Mesenteric fat pad (tissue), 1 donor: ENCODE measurements around the gene TP53I11. TPM values are rescaled to one million over a fixed set of nuclear protein-coding genes. Genes with fewer than 3 reads are reported as not detected.

ENCODE experiments used
- DNase-seq: peaks from one replicate; pipeline ENCODE4 v3.0.0-alpha.2; 2020; ENCODE audit warnings: low spot score
- long read RNA-seq: library from polyadenylated mRNA; unstranded; transcript quantifications from one replicate; pipeline ENCODE4 v2.0.0, GENCODE V29; 2020
- total RNA-seq: library from RNA; stranded (reverse); fragmentation: NEBNext Ultra II Directional; extraction: Animal tissue kit (Norgen Biotek cat#: 25700); gene quantifications from one replicate; pipeline ENCODE4 v1.2.1, GENCODE V29; 2021
- donor health status: DM: yes; HTN: yes; CAD: no.

The TP53I11 gene
- total RNA-seq = 133 TPM
- long read RNA-seq, transcript TP53I11-208 (7 exons, 2,647 nt) = major isoform, 8 of 236 reads
- long read RNA-seq, partial matches to known transcripts = 3 of 236 reads
- long read RNA-seq, other reads (novel, unspliced or antisense) = 225 of 236 reads

GRCh38 chr11:44950625-44951476 is at the start of gene TP53I11:
Gene TP53I11, minus strand, starts transcription at chr11:44950883. Its CDS starts 12,548 bp downstream, at chr11:44938335.
- peak; percentile 96 for DNase-seq

GRCh38 chr11:44999068-44999467 is 48.4 kb upstream of the TP53I11 start:
- DNase-seq = no peak

GRCh38 chr11:44998051-44998450 is 47.4 kb upstream of the TP53I11 start:
- DNase-seq = no peak

GRCh38 chr11:44997566-44997965 is 46.9 kb upstream of the TP53I11 start:
- DNase-seq = no peak

GRCh38 chr11:44994753-44995152 is 44.1 kb upstream of the TP53I11 start:
- DNase-seq = no peak

GRCh38 chr11:44993971-44994704 is 43.5 kb upstream of the TP53I11 start:
- no peak for DNase-seq

- DNase-seq = no peak
These were observed 42.1 kb upstream of the TP53I11 start for GRCh38 chr11:44992774-44993173.

- no peak for DNase-seq
These were observed 41.5 kb upstream of the TP53I11 start for GRCh38 chr11:44992181-44992582.

- DNase-seq = no peak
These were observed 40.0 kb upstream of the TP53I11 start for GRCh38 chr11:44990665-44991064.

- DNase-seq = no peak
These were observed 39.3 kb upstream of the TP53I11 start for GRCh38 chr11:44989831-44990566.

- DNase-seq = no peak
These were observed 38.4 kb upstream of the TP53I11 start for GRCh38 chr11:44988981-44989635.

GRCh38 chr11:44988111-44988510 is 37.4 kb upstream of the TP53I11 start:
- no peak for DNase-seq

- DNase-seq = no peak
These were observed 36.8 kb upstream of the TP53I11 start for GRCh38 chr11:44987506-44987905.

GRCh38 chr11:44986315-44986714 is 35.6 kb upstream of the TP53I11 start:
- DNase-seq = peak; percentile 35

- DNase-seq = peak; percentile 49
These were observed 35.0 kb upstream of the TP53I11 start for GRCh38 chr11:44985721-44986120.

- peak; percentile 59 for DNase-seq
These were observed 33.1 kb upstream of the TP53I11 start for GRCh38 chr11:44983786-44984185.

- DNase-seq = peak; percentile 62
These were observed 31.9 kb upstream of the TP53I11 start for GRCh38 chr11:44982496-44983062.

GRCh38 chr11:44980533-44981427 is 30.1 kb upstream of the TP53I11 start:
- no peak for DNase-seq
